ENCODE measurements around the gene SLC35B2.

Gene SLC35B2

DNA sequence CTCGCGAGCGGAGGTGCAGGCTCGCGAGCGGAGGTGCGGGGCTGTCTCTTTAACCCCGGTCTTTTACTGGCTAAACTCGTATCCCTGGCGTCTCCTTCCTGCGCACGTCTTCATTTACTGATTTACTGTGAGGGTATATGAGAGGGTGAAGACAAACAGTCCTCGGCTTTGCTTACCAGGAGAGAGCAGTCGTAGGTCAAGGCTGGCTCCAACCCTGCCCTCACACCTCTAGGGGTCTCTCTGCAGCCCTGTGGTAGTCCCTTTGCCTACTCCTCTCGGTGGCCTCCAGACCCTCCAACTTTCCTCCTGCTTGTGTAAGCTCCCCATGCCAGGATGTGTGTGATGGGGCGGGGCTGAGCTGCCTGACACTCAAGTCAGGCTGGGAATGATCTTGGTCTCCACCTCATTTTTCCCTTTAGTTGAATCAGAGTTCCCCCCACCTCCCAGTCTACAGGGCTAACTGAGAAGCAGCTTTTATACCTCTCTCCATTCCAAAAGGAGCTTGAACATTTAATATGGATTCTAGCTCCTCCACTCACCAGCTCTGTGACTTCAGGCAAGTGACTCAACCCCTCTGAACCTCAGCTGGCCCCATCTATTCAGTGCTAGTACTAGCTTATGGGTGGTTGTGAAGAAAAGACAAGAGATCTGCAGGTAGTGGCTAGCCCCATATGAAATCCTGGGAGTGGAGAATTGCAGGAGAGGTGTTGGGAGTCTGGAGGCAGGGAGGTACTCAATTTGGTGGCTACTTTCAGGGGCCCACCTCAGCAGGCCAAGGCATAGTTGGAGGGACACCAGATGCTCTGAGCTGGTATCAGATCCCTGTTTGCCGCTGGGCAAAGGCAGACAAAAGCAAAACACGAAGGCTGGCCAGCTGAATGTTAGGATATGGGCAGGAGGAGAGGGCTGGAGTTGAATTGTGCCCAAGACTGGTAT is 33.0 kb downstream of the SLC35B2 start:
- peak in 3 of 51 donors; percentile 17 to 33 (median 32) for DNase-seq

DNA sequence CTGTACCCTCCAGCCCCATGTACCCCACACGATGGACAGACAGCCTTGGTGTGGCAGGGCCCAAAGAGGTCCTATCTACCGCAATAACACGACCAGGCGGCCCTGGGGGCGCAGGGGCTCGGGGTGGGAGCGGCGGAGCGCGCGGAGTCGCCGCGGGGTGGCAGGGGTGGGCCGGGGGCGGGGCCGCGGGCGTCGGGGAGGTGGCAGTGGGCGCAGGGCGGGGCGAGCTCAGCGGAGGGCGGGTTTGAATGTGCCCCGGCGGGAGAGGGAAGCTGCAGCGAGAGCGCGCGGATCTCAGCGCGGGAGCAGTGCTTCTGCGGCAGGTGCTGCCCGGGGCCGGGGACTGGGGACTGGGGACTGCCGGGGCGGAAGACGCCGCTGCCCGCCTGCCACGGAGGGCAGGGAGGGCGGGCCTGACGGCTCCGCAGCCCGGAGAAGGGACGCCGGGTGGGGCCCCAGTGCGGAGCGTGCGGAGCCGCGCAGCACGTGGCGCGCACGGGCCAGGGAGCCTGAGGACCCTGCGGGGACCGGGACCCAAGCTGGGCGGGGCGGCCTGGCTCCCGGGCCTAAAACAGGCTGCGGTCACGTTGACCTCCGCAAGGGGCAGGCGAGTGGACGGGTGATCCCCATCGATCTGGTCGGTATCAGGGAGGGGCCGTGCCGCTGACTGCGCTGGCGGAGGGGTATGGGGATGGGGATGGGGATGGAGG is 33.9 kb downstream of the SLC35B2 start, which contains the start of gene SLC29A1:
Gene SLC29A1, plus strand, starts transcription at position 277 of the 710 bp plus-strand sequence. CDS start 3,719 bp downstream, outside the sequence.
- DNase-seq, result peak in 44 of 51 donors; percentile 16 to 75 (median 52)

DNA sequence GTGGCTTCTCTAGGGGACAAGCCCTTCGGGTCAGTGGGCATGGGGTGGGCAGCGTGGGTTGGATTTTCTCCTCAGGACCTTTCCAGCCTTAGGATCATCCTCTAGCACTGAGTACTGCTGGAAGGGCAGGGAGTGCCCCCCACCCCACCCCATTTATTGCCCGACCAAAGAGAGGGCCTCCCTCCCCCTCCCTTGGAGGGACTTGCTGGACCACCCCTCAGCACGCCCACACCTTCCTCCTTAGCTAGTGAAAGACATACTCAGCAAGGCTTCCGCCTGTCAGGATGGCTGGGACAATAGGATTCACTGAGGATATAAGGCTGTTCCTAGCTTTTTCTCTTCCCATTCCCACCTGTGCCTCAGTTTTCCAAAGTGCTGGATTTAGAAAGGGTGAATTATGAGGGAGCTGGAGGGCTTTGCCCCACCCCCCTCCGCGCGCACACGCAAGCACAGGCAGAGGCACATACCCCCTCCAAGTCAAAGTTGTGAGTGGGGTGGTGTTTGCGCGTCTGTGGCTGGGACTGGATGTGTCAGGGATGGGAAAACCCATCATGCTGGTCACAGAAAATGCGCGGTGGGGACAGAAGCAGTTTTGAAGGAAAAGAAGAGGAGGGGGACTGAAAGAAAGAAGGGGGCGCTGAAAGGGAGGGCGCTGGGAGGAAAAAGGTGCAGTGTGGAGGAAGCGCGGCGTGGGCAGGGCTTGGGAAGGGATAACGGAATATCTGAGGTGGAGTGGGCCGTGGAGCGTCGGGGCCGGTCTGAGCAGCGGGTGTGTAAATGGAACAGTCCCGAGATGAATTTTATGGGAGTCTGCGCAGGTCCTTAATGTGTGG is 34.6 kb downstream of the SLC35B2 start:
- peak in 3 of 51 donors; percentile 23 to 72 (median 45) for DNase-seq

DNA sequence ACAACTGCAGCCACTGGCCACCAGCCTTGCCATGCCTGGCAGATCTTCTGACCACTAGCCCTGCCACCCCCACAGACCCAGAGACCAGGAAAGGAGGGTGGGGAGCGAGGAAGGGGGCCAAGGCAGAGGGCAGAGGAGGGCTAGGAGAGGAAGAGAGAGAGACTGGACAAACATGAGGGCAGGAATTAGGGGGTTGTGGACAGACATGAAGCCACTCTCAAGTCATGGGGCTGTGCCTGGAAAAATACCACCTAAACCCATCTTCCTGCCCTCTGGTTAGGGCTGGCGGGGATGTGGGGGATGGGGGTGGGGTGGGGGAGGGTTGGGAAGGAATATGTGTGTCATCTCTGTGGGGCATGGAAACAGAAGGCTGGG is 35.4 kb downstream of the SLC35B2 start:
- DNase-seq, result no peak

DNA sequence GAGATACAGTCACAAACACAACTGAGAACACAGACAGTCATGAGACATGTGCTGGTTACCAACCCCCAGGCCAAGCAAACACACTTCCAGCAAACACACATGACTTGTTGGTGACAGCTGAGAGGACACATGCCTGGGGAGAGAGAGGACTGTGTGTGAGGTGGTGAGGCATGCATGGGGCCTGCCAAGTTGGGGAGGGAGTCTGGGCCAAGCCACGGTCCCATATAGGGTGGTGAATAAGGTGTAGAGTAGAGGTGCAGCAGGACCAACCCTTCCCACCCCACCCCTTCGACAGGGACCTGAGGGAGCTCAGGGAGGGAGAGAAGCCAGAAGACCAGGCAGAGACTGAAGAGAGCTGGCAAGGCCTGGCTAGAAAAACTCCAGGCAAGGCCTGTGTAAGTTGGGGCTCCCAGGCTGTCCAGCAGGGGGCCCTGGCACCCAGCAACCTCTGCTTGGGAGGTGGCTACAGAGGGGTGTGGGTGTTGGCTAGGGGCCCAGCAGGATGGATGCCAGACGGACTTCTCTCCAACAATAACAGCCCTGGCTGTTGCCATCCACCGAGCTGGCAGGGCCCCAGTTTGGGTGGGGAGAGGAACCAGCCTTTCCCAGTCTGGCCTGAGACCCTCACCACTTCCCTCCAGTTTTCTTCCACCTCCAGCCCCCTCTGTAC is 35.9 kb downstream of the SLC35B2 start:
- peak in 48 of 51 donors; percentile 5 to 85 (median 64) for DNase-seq

DNA sequence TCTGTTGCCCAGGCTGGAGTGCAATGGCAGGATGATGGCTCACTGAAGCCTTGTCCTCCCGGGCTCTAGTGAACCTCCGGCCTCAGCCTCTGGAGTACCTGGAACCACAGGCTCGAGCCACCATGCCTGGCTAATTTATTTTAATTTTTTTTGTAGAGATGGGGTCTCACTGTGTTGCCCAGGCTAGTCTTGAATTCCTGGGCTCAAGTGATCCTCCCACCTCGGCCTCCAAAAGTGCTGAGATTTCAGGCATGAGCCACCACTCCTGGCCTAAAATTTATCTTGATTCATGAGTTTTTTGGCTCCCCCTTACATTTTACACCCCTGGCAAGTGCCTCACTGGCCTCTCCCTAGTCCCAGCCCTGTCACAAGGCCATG is 36.4 kb downstream of the SLC35B2 start:
- no peak for DNase-seq

DNA sequence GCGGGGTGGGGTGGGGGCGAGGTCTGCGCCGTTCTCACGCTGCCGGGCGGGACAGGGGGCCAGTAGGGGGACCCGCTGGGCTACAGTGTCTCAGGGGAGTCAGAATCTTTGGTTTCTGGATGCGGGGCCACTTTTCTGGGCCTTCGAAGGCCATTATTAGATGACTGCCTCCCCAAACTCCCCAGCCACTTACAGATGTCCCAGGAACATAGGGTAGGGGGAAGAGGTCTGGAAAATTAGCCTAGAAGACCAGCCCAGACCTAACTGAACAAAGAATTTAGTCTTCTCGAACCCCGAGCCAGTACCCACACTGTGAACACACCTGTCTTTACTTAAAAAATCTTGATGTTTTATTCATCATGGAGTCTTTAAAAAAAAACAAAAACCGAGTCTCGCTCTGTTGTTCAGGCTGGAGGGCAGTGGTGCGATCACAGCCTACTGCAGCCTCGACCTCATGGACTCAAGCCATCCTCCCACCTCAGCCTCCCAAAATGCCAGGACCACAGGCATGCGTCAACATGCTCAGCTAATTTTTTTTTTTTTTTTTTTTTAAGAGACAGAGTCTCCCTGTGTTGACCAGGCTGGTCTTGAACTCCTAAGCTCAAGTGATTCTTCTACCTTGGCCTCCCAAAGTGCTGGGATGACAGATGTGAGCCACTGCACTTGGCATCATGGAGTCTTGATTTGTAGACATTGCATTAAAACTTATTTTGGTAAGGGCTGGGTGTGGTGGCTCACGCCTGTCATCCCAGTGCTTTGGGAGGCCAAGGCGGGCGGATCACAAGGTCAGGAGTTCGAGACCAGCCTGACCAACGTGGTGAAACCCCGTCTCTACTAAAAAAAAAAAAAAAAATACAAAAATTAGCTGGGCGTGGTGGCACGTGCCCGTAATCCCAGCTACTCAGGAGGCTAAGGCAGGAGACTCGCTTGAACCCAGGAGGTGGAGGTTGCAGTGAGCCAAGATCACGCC is 37.2 kb downstream of the SLC35B2 start:
- DNase-seq, result no peak

DNA sequence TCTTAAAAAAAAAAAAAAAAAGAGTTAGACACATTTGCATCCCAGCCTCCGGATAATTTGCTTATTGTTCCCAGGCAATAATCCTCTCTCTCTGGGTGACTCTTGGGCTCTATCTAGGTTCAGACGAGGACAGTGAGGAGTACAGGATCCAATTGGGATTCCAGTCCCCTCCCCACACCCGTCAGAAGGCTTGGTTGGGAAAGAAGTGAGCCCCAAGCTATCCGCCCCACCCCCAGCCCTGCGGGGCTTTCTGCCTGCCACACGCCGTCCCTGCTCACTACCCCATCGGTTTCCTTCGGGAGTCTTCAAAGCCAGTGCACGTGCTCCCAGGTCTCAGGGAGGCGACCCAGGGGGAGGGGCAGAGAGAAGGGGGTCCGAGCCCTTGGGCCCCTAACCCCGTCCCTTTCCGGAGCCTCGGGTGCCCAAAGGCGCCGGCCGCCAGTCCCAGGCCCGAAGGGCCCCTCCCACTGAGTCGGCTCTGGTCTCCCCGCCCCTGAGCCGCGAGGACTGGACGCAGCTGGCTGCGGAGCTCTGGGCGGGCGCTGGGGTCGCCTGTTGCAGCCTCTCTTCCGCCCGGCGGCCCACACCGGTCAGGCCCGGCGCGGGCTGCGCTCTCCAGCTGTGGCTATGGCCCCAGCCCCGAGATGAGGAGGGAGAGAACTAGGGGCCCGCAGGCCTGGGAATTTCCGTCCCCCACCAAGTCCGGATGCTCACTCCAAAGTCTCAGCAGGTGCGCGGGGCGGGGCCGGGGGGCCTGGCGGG is 38.1 kb downstream of the SLC35B2 start:
- peak in 37 of 51 donors; percentile 9 to 77 (median 44) for DNase-seq

DNA sequence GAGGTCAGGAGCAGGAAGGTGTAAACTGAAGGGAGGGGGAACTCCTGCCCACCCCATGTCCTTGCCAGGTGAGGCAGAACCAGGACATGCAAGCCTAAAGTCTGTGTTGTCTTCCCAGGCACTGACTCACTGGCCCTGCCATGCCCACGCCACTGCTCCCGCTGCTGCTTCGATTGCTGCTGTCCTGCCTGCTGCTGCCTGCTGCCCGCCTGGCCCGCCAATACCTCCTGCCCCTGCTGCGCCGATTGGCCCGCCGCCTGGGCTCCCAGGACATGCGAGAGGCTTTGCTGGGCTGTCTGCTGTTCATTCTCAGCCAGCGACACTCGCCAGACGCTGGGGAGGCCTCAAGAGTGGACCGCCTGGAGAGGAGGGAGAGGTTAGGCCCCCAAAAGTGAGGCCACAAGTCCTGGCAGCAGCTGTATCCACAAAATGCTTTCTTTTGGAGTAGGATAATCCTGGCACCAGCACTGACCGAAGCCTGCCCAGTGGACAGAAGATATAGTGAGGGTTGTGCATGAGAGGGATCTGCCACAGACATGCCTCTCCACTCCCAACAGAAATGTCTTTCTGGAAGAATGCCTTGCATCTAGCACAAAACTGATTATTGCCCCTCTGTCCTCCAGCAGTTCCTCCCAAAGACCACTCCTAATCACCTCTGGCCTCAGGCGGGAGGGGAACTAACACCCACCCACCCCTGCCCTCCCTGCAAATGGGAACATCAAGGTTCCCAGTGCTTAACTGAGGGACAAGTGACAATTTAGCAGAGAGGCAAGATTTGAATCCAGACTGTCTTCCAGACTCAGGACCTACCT is 39.8 kb downstream of the SLC35B2 start:
- peak in 35 of 51 donors; percentile 14 to 78 (median 52) for DNase-seq

DNA sequence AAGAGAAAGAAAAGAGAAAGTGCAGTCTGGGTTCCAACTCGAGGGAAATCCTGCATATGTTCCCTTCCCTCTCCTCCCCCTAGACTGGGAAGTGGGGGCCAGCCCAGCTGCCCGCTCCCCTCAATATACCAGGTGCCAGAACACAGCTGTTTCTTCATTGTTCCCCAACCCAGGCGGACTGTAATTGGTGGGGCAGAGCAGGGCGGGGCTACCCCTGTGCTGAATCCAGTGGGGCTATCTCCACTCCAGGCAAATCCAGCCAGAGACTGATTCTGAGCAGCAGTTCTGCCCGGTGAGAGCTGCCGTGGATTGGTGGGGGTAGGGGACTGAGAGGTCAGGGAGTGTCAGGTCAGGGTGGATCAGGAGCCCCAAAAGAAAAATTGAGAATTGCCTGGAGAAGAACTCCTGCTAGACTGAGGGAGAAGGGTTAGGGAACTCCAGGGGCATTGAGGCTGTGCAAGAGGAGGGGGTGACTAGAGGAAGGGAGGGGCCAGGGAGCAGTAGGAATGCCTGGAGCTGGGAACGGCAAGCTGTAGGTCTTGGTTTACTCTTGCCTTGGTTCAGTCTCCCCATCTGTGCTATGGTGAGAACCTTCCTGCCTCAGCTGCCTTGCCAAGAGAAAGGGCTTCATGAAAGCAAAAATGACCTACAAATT is 40.5 kb downstream of the SLC35B2 start, which contains the start of gene MYMX:
Gene MYMX, plus strand, starts transcription at position 250 of the 655 bp plus-strand sequence. CDS start 546 bp downstream, outside the sequence.
- DNase-seq, result no peak

DNA sequence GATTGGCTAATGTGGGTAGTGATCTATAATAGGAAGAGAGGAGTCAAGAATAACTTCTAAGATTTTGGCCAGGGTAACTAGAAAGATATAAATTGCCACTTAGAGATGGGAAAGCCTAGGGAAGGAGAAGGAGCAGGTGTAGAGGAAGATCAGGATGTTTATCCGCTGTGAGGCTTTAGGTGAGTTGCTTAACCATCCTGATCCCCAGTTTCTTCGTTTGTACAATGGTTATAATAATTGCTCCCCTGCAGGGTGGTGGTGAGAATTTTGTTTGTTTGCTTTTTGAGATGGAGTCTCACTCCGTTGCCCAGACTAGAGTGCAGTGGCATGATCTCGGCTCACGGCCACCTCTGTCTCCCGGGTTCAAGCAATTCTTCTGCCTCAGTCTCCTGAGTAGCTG is 43.0 kb downstream of the SLC35B2 start:
- DNase-seq, result no peak

DNA sequence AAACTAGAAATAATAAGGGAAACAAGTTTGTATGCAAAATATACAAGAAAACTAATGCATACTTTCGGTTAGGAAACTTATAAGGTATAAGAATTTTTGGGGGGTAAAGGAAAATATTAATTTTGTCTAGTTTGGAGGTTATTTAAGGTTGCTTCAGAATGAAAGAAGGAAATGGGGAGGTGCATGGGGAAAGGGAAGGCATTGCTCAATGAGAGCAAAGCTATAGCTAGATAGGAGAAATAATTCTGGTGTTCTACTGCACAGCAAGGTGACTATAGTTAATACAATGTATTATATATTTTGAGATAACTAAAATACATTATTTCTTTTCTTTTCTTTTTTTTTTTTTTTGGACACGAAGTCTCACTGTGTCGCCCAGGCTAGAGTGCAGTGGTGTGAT is 46.0 kb downstream of the SLC35B2 start:
- no peak for DNase-seq

DNA sequence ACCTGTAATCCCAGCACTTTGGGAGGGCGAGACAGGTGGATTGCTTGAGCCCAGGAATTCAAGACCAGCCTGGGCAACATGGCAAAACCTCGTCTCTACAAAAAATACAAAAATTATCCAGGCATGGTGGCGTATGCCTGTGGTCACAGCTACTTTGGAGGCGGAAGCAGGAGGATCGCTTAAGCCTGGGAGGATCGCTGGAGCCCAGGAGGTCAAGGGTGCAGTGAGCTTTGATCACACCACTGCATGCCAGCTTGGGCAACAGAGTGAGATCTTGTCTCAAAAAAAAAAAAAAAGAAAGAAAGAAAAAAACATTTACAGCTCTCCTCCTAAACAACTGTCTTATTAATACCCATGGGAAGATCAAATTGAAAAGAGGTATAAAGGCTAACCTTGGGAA is 49.4 kb downstream of the SLC35B2 start:
- DNase-seq, result no peak
